SU-DHL-6 (cell line): ENCODE data around the gene NPW.

Experiments
- H2AFZ ChIP-seq: fragments of 200-600 bp; sonication (generic); 2 replicates; pipeline ENCODE4 v1.6.1; 2014; ENCODE audit warnings: low read depth, mild to moderate bottlenecking, moderate library complexity, mixed read lengths, antibody characterized with exemption, low read length; ENCODE audit not compliant: severe bottlenecking
- H3F3A ChIP-seq: fragments of 200-600 bp; shearing (Covaris generic); 2 replicates; pipeline ENCODE4 v1.6.0; 2016; ENCODE audit warnings: antibody characterized with exemption, mild to moderate bottlenecking; ENCODE audit not compliant: insufficient read depth
- H3K27ac ChIP-seq: fragments of 200-600 bp; sonication (generic); 2 replicates; pipeline ENCODE4 v1.5.1; 2016; ENCODE audit warnings: low read depth, mild to moderate bottlenecking, low read length, moderate library complexity, mixed read lengths
- H3K27me3 ChIP-seq: fragments of 200-600 bp; sonication (generic), shearing (Covaris generic); 2 replicates; pipeline ENCODE4 v1.6.0; 2014; ENCODE audit warnings: mild to moderate bottlenecking, low read length
- H3K36me3 ChIP-seq: fragments of 200-600 bp; sonication (generic); 2 replicates; pipeline ENCODE4 v1.6.1; 2014; ENCODE audit warnings: mild to moderate bottlenecking, low read length, mixed read lengths
- H3K4me2 ChIP-seq: fragments of 300-600, 200-600 bp; shearing (Covaris generic), sonication (generic); 2 replicates; pipeline ENCODE4 v1.6.0; 2014; ENCODE audit warnings: low read length, low read depth, mild to moderate bottlenecking; ENCODE audit not compliant: poor library complexity, severe bottlenecking
- H3K4me3 ChIP-seq: fragments of 200-600 bp; sonication (generic); 2 replicates; pipeline ENCODE4 v1.5.1; 2014; ENCODE audit warnings: antibody characterized with exemption, low read length, mild to moderate bottlenecking, mixed read lengths; ENCODE audit not compliant: insufficient read depth, poor library complexity, severe bottlenecking
- H3K79me2 ChIP-seq: fragments of 200-600 bp; sonication (generic); 2 replicates; pipeline ENCODE4 v1.6.1; 2014; ENCODE audit warnings: mild to moderate bottlenecking, low read length, moderate library complexity; ENCODE audit not compliant: insufficient read depth
- H3K9ac ChIP-seq: fragments of 200-600 bp; sonication (generic); 2 replicates; pipeline ENCODE4 v1.7.0; 2014; ENCODE audit warnings: mild to moderate bottlenecking, low read length
- H3K9me2 ChIP-seq: fragments of 200-600 bp; sonication (generic); replicated peaks from 2 replicates; pipeline ENCODE4 v1.6.1; 2014; ENCODE audit warnings: low read length; ENCODE audit not compliant: insufficient read depth
- H3K9me3 ChIP-seq: fragments of 200-600 bp; sonication (generic); 2 replicates; pipeline ENCODE4 v1.6.1; 2014; ENCODE audit warnings: low read length, mixed read lengths; ENCODE audit not compliant: insufficient read depth
- H4K20me1 ChIP-seq: fragments of 200-600 bp; sonication (generic); 2 replicates; pipeline ENCODE4 v1.6.1; 2014; ENCODE audit warnings: low read depth, mild to moderate bottlenecking, antibody characterized with exemption, low read length, moderate library complexity, mixed read lengths
- CTCF ChIP-seq: fragments of 200-600 bp; sonication (generic); IDR thresholded peaks from one replicate; pipeline ENCODE4 v1.5.1; 2017; ENCODE audit warnings: antibody characterized with exemption, mild to moderate bottlenecking, low read length, moderate library complexity; ENCODE audit not compliant: insufficient read depth, poor library complexity, severe bottlenecking
- EZH2phosphoT487 ChIP-seq: fragments of 200-600 bp; sonication (generic), shearing (Covaris generic); conservative IDR thresholded peaks from 2 replicates; pipeline ENCODE4 v1.6.1; 2018; ENCODE audit warnings: mild to moderate bottlenecking, antibody characterized with exemption, low read length, moderate library complexity, mixed read lengths

Gene NPW

GRCh38 chr16:2042986-2043666, 23.5 kb downstream of the NPW start:
- H3K9me3 ChIP-seq, result no peaks in the 10 kb centered on the region
- no peaks in the 10 kb centered on the region for H3K27me3 ChIP-seq
- H3K79me2 ChIP-seq, result peaks cover 5% of the 10 kb centered on the region; the same call in 1 of the 2 replicates
- no peak overlapping the region for H3K4me2 ChIP-seq
- TF ChIP-seq EZH2phosphoT487, result no peak
- no peak for TF ChIP-seq CTCF
- H4K20me1 ChIP-seq, result no peaks in the 10 kb centered on the region
- H3K27ac ChIP-seq, result no peak overlapping the region
- no peak overlapping the region for H3K4me3 ChIP-seq
- H3K9me2 ChIP-seq, result no peaks in the 10 kb centered on the region
- H2AFZ ChIP-seq, result no peak overlapping the region
- no peaks in the 10 kb centered on the region for H3K36me3 ChIP-seq
- H3K9ac ChIP-seq, result no peak overlapping the region
- H3F3A ChIP-seq, result no peaks in the 10 kb centered on the region

GRCh38 chr16:2043667-2044451, 24.3 kb downstream of the NPW start:
- H3K4me3 ChIP-seq, result no peak overlapping the region
- H3K27me3 ChIP-seq, result no peaks in the 10 kb centered on the region
- no peaks in the 10 kb centered on the region for H3K36me3 ChIP-seq
- no peak overlapping the region for H3K27ac ChIP-seq
- H3K79me2 ChIP-seq, result peaks cover 5% of the 10 kb centered on the region; the same call in 1 of the 2 replicates
- no peak overlapping the region for H3K4me2 ChIP-seq
- no peak overlapping the region for H2AFZ ChIP-seq
- no peaks in the 10 kb centered on the region for H4K20me1 ChIP-seq
- TF ChIP-seq CTCF, result no peak
- H3F3A ChIP-seq, result no peaks in the 10 kb centered on the region
- H3K9me2 ChIP-seq, result no peaks in the 10 kb centered on the region
- H3K9me3 ChIP-seq, result no peaks in the 10 kb centered on the region
- no peak overlapping the region for H3K9ac ChIP-seq

- H4K20me1 ChIP-seq, result no peaks in the 10 kb centered on the region
- no peak overlapping the region for H3K4me2 ChIP-seq
- TF ChIP-seq CTCF (no peak), EZH2phosphoT487 (no peak)
- H3K9me2 ChIP-seq, result no peaks in the 10 kb centered on the region
- H3K4me3 ChIP-seq, result no peak overlapping the region
- peaks cover 5% of the 10 kb centered on the region; the same call in 1 of the 2 replicates for H3K79me2 ChIP-seq
- no peak overlapping the region for H2AFZ ChIP-seq
- H3K9me3 ChIP-seq, result no peaks in the 10 kb centered on the region
- H3K27ac ChIP-seq, result no peak overlapping the region
- no peaks in the 10 kb centered on the region for H3K27me3 ChIP-seq
- H3F3A ChIP-seq, result no peaks in the 10 kb centered on the region
- H3K36me3 ChIP-seq, result no peaks in the 10 kb centered on the region
- no peak overlapping the region for H3K9ac ChIP-seq
These were observed 25.0 kb downstream of the NPW start for GRCh38 chr16:2044541-2044940.
